Endometrial microvascular endothelial cells (primary cell): ENCODE data around the gene TMEM131. TPM values are rescaled to one million over a fixed set of nuclear protein-coding genes. Genes with fewer than 3 reads are reported as not detected.
"Not testable (repeated sequence)": the region's sequence is repeated elsewhere in the genome, so short reads cannot be mapped to it uniquely, and the experiment has no call there.

ENCODE experiments used
- in situ Hi-C: cut with HindIII; loops from 2 replicates; pipeline ENCODE4 v1.10.0; 2017; ENCODE audit warnings: low sequenced_read_pairs, low pct_unique_long_range_greater_than_20kb; ENCODE audit errors: inconsistent ontology term
- total RNA-seq: library from RNA; depleted of rRNA; stranded (reverse); fragments of >200 nt; gene quantifications from one replicate; pipeline ENCODE4 v1.2.3, GENCODE V29; 2015; ENCODE audit errors: inconsistent ontology term

The TMEM131 gene
- total RNA-seq, 1 donor from 2014 or later: 30.9 TPM

DNA sequence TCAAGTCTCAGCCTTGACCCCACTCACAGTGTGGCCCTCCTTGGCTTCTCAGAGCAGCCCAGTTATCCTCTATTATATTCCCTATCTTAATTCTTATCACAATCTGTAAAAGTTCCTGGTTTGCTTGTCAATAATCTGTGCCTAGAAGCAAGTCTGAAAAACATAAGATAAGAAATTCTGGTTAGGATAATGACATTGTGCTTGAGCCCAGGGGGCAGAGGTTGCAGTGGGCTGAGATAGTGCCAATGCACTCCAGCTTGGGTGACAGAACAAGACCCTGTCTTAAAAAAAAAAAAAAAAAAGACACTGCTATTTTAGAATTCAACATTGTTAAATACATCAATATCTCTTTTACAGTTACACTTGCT is 63.9 kb downstream of the TMEM131 start:
- in situ Hi-C loops: no loop called here

DNA sequence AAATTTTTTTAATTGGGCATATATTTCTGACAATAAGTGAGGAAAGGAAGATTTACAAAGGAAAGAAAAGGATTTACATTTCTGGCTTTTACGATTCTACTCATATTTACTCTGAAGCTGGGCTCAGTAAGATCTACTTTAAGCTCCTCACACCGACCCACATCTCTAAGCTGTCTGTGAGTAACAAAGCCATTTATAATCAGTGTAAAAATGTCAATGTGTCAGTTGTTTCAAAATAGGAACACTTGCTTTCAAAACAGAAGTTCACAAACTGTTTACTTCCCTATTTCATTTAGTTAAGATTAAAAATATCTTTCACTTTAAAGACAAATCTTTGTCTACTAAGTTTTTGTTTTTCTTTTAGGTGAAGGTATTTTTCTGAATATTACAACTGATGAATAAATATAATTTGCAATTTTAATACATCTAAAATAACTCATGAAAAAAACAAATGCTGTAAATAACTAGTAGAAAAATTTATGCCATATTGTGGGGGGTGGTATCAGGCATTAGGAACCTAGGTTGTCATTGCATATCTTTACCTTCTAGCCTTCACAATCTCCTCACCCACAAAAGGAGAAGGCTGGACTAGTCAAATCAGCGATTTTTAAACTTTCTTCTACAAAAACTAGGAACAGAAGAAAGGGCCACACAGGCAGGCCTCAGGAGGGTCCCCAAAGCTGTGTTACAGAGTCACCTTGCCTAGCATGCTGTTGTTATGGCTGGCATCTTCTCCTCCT is 64.5 kb downstream of the TMEM131 start:
- in situ Hi-C loops: no loop called here

DNA sequence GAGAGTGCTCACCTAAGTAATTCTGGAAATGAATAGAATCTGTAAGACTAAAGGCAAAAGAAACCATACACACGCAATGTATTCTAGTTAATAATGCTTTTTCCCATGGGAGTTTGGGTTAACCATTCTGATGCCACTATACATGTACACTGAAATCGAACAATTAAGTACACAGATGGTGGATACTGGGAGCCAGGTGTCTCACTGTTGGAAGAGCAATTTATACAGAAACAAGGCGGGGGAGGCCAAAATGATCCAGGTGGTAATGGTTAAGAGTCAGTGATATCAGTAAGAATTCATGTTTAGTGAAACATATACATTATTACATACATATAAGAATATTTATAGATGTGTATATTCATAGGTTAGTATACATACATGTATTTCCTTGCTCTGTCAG is 67.2 kb downstream of the TMEM131 start:
- in situ Hi-C loops: no loop called here

DNA sequence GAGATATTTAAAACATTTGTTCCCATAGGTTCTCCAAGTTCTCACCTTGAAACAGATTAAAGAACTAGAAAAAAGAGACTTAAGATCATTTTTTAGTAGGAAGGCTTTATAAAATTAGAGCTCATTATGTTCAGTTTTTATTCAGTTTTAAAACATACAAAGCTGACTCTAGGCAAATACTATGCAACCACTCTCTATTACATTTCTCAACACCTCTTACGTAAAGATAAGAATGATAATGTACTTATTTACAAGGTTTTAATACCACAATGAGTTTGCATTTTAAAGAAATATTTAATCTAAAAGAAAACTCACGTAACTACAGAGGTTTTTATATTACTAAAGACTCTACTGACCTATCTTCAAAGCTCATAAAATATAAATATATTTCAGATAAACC is 68.8 kb downstream of the TMEM131 start:
- in situ Hi-C loops: no loop called here

DNA sequence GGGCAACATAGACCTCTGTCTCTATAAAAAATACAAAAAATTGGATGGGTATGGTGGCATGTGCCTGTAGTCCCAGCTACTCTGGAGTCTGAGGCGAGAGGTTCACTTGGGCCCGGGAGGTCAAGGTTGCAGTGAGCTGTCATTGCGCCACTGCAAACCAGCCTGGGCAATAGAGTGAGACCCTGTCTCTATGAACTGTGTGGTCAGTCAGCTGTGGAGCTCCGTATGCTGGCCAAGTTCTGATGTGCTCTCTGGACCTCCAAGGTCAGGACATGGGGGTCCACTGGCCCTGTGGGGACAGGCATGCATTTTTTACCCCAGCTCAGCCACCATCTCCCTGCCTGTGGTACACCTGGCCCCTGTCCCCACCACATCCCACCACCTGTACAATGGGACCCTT is 71.6 kb downstream of the TMEM131 start:
- in situ Hi-C loops: no loop called here

DNA sequence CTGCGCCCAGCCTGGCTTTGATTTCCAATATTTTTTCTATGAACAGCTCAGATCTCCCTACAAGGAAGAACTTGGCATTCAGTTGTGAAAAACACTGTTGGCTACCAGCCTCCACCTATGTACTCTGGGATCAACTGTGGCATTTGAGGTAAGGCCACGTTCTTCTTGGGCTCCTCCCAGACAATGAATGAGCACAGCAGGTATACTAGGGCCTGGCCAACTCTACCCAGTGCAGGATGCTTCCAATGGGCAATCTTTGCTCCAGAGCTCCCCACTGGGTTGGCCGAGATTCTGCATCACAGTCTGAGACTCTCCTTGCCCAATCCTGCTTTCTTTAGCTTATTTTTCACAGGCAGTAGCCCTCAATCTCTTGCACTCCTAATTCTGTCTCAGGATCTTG is 75.9 kb downstream of the TMEM131 start:
- in situ Hi-C loops: no loop called here

DNA sequence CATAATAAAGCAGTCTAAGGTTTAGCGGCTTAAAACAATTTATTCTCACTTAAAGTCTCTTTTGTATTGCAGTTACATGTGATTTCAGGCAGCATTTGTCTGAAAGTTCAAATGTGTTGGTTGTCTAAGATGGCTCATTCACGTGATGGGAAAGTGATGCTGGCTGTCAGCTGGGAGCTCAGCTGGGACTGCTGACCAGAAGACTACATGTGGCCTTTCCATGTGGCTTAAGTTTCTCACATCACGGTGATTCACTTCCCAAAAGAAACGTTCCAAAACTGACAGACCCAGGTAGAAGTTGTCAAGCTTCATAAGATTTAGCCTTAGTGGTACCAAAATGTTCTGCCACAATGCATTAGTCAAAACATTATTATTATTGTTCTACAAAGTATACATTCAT is 76.9 kb downstream of the TMEM131 start:
- in situ Hi-C loops: no loop called here

DNA sequence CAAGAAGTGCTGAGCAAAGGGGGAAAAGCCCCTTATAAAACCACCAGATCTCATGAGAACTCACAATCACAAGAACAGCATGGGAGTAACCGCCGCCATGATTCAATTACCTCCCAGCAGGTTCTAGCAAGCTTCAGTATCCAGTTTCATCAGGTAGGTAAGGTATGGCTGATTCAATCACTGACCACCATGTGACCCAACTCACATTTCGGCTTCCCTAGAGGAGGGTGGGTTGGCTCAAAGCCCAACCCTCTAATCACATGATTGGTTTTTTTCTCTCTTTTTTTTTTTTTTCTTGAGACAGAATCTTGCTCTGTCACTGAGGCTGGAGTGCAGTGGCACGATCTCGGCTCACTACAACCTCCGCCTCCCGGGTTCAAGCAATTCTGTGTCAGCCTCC is 78.1 kb downstream of the TMEM131 start:
- in situ Hi-C loops: not testable (repeated sequence)

DNA sequence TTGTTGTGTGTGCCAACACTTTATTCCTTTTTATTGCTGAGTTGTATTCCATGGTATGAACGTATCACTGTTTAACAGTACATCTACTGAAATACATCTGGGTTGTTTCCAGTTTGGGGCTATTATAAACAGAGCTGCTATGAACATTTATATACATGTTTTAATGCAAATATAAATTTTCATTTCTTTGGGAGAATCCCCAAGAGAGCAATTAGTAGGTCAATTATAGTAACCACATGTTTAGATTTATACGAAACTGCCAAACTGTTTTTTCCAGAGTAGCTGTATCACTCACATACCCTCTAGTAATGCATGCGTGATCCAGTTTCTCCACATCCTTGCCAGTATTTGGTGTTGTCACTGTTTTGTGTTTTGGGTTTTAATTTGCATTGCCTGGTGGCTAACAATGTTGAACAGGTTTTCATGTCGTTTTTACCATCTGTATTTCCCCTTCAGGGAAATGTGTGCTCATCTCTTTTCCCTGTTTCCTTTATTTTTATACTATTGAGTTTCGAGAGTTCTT is 81.0 kb downstream of the TMEM131 start:
- in situ Hi-C loops: no loop called here

DNA sequence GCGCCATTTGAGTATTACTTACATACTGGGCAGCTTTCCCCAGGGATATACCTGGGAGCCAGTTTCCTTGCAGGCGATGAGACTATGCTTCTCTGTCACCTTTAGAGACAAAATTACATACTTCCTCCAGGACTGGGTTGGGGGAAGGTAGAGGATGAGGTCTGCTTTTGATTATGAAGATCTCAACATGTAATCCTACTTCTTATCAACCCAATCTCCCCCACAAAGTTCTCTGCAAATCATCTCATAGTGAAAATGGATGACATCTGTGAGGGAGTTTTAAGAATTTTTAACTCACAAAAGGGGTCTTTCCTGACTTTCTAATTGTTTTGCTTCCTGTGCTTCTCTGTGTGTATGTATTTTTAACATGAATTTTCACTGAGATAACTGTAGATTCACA is 81.9 kb downstream of the TMEM131 start:
- in situ Hi-C loops: no loop called here

DNA sequence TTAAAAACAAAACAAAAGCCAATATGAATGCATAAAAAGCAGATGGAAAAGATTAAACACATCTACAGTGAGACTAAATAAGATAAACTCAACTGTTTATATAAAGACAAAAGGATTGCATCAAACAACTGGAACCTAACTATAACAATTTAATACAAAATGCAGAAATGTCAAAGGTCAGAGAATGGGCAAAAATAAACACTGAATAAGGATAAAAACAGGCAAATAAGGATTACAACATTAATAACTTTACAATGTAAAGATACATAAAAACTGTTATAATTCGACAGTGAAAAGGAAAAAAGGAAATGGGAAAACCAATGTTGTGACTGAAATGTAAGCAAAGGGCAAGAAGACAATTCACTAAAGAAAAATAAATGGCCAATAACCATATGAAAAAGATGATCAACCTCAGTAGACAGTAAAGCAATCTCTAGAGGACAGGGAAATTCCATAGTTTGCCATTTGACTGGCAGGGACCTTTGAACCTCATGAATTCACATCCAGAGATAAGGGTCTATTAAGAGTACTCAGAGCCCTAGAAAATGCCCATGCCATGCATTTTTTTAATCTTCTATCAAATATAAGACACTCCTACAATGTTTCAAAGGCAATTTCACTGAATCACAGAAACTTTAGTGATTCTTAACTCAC is 83.7 kb downstream of the TMEM131 start:
- in situ Hi-C loops: no loop called here

DNA sequence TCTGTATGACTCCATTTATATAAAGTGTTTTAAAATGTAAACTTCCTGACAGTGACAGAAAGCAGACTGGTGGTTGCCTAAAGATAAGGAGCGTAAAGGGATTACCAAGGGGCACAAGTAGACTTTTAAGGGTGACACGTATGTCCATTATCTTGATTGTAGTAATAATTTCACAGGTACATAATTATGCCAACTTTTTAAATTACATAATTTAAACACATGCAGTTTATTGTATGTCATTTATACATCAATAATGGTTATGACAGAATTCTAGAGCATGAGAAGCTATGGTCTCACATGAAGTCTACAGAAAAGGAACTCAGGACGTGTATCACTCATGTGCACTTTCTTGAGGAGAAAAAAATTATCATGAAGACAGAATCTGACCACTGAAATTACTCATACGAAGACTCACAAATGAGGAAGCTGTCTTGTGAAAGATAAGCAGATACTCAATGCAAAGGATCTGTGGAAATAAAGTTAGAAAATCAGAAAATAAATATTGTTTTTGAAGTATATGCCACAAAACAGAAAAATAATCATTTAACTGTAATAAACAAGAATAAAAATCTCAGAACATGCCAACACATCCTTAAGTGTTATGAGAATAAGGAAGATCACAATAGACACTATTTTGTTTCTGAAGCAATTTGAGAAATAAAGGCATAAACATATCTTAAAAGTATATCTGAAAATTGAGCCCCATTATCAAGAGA is 84.4 kb downstream of the TMEM131 start:
- in situ Hi-C loops: no loop called here

DNA sequence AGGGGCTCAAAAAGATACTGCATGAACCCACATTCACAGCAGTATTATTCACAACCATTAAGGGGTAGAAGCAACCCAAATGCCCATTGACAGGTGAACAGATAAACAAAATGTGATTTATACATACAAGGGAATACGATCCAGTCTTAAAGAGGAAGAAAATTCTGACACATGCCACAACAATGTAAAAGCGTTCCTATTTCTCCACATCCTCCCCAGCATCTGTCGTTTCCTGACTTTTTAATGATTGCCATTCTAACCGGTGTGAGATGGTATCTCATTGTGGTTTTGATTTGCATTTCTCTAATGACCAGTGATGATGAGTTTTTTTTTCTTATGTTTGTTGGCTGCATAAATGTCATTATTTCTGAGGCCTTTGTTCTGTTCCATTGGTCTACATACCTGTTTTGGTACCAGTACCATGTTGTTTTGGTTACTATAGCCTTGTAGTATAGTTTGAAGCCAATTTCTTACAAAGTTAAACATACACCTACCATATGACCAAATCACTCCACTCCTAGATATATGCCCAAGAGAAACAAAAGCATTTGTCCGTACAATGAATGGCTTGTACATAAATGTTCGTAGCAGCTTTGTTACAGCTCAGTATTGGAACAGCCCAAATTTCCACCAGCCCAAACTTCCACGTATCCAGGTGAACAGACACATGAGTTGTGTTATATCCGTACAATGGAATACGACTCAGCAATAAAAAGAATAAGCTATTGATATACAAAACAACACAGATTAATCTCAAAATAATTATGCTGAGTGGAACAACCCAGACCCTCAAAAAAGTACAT is 85.1 kb downstream of the TMEM131 start:
- in situ Hi-C loops: no loop called here

DNA sequence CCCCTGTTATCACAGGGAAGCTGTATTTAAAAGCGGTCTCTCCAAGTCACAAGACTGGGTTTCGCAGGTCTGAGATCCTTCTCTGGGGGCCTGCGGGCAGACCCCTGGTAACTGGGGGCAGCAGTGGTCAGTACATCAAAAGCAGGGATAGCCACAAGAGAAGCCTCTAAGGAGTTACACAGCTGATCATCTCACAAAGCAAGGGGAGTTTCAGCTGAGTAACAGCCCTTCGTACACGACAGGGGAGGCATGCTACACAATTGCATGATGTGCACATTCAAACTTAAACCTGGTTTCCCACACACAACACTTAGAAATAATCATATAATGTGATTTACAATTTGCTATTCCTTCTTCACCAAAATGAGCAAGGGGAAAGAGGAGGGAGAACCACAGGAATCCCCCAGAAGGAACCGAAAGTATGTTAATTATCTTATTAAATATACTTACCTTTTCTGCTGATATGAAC is 87.5 kb downstream of the TMEM131 start:
- in situ Hi-C loops: no loop called here

DNA sequence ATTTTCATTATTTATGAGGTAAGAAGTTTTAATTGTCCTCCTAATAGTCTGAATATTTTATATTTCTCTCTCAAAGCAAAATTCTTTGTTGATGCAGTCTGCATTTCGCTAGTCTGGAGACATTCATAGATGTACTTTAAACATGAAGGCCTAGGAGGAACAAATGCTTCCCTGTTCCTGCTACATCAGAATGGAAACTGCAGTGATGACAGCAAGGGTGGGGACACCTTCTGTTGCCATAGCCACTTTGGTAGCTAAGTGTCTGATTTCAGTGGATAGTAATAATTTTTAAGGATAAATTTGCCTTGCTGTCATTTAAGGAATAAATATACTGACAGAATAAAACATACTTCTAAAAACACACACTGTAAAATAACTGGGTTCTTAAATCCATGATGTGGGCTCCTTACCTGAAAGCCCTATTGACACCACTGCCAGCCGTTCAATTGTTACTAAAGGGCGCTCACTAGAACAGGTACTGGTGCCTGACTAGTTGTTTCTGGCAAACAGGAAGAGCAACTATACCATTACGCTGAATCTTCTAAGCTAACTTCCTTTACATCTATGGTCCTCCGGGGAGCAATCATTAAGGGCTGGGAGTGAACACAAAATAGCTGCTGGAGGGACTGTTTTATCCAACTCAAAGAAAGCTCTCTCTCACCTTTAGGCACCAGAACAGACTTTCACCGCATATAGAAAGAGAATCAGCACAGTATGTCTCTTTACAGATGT is 88.2 kb downstream of the TMEM131 start:
- in situ Hi-C loops: no loop called here

DNA sequence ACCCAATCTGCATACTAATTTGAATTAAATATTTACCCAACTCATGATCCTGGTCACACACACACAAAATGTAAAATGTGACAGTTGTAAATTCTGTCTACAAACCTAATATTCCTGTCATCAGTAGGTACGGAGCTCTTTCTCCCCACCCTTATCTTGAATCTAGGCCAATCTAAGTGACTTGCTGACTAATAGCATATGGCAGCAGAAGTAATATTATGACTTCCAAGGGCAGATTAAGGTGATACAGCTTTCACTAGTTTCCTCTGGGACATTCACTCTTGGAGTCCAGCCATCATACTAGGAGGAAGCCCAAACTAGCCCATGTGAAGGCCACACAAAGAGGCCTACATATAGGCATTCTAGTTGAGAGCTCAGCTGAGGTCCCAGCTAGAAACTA is 89.4 kb downstream of the TMEM131 start:
- in situ Hi-C loops: no loop called here

DNA sequence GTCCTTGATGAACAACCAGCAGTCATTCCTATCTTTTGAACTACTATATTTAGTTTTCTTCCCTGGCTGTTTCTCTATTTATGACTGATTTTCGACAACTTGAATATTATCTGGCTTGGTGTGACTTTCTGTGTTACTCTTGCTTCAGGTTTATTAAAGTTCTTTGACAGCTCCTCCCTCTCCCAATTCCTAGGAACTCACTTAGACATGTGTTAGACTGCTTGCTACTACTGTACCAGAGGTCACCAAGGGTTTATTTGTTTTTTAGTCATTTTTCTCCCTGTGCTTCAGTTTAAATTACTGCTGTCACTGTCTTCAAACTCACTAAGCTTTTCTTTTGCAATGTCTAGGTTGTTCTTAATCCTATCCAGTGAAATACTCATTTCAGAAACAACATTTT is 90.5 kb downstream of the TMEM131 start:
- in situ Hi-C loops: no loop called here

DNA sequence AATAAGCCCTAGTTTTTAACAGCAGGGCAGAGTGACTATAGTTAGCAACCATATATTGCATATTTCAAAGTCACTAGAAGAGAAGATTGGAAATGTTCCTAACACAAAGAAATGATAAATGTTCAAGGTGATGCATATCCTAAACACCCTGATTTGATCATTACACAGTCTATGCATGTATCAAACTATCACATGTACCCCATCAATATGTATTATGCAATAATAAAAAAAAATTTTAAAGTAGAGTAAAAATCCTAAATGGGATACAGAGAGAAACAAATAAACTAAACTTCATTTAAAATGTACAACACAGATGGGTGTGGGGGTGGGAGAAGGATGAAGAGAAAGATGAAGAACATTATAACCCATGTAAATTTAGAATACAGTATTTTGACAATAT is 93.9 kb downstream of the TMEM131 start:
- in situ Hi-C loops: no loop called here
